ENCODE data around the gene TLN1.

Gene TLN1

DNA sequence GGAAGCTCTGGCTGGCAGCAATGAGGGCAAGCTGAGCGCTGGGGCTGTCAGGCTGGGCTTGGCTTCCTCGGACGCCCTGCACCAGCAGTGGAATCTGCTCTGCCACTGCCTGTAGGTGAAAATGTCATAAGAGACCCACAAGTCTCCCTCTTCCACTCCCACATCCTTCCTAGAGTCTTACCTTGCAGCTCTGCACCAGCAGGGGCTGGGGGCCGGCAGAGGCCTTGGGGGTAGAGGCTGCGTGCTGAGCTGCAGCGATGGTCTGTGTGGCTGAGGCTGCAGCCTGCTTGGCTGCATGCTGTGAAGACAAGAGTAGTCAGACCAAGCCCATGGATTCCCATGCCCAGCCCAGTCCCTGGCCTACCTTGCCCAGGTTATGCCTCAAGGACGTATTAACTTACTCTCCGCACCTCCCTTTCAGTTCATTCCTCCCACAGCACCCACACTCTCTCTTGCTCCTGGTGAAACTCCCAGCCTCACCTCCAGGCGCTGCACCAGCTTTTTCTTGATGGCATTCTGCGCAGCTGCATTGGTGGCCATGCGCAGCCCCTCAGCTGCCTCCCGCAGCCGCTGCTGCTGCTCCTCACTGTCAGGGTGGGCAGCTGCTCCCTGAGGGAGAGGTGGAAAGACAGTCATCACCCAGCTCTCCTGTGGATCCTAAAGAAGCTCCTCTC is 17.3 kb downstream of the TLN1 start:
- TF ChIP-seq, protein P1, sequence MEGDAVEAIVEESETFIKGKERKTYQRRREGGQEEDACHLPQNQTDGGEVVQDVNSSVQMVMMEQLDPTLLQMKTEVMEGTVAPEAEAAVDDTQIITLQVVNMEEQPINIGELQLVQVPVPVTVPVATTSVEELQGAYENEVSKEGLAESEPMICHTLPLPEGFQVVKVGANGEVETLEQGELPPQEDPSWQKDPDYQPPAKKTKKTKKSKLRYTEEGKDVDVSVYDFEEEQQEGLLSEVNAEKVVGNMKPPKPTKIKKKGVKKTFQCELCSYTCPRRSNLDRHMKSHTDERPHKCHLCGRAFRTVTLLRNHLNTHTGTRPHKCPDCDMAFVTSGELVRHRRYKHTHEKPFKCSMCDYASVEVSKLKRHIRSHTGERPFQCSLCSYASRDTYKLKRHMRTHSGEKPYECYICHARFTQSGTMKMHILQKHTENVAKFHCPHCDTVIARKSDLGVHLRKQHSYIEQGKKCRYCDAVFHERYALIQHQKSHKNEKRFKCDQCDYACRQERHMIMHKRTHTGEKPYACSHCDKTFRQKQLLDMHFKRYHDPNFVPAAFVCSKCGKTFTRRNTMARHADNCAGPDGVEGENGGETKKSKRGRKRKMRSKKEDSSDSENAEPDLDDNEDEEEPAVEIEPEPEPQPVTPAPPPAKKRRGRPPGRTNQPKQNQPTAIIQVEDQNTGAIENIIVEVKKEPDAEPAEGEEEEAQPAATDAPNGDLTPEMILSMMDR (conservative IDR thresholded peaks at IDR 0.05; ENCODE audit: low read length) = no peak
- DNase-seq (ENCODE audit: low read depth) = no peak
- H3K4me3 ChIP-seq (ENCODE audit: low read length) = no peak overlapping the region

DNA sequence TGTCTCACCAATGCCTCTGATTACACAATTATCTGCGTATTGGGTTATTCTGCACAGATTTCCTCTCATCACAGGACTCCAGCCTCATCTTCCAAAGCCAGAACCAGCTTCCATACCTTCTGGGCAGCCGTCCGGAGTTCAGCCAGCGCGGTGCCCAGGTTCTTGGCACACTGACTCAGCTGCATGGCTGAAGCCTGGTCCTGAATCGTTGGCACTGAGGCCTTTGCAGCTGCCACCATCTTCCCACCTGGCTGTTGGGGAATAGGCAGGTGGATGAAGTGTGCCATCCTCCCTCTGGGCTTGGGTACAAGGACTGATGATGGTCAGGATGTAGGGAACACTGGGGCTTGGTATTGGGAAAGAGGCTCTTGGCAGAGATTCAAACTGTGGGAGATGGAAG is 17.9 kb downstream of the TLN1 start:
- DNase-seq (ENCODE audit: low read depth) = no peak
- TF ChIP-seq, protein P1 (conservative IDR thresholded peaks at IDR 0.05; ENCODE audit: low read length) = no peak
- no peak overlapping the region for H3K4me3 ChIP-seq (ENCODE audit: low read length)

DNA sequence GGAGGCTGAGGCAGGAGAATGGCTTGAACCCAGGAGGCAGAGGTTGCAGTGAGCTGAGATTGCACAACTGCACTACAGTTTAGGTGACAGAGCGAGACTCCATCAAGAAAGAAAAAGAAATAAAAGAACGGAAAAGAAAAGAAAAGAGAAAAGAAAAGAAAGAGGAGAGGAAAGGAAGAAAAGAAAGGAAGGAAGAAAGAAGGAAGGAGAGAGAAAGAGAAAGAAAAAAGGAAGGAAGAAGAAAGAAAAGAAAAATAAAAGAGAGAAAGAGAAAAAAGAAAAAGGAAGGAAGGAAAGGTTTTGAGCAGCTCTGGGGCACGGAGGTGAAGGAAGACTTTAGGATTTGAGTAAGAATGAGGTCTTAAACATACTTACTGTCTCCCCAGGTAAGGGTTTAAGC is 18.4 kb downstream of the TLN1 start:
- no peak for DNase-seq (ENCODE audit: low read depth)
- TF ChIP-seq, protein P1 (conservative IDR thresholded peaks at IDR 0.05; ENCODE audit: low read length) = no peak
- no peak overlapping the region for H3K4me3 ChIP-seq (ENCODE audit: low read length)

DNA sequence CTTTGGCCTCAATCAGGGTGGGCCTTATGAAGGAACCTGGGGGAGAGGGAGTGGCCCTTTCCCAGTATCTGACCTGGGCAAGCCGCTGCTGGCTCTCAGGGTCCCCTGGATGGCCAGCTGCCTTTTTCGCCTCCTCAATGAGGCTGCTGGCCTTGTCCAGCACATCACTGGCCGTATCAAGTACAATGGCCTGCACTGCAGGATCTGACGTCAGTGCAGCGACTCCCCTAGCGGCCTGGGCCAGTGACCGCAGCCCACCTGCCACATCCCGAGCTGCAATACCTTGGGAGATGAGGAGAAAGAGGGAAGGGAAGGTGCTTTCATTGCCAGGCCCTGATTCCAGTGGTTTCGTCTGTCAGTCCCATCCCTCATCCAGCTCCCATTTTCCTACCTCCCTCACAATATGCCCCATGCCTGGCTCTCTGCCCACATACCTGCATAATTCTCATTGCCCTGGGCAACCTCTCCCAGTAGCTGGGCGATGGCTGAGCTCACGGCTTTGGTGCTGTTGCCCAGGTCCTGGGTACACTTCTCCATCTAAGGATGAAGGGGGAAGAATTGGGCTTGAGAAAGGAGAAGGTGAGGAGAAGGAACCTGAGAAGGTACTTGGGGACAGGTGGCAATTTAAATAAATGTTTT is 19.1 kb downstream of the TLN1 start:
- TF ChIP-seq, protein P1 (conservative IDR thresholded peaks at IDR 0.05; ENCODE audit: low read length) = no peak
- no peak for DNase-seq (ENCODE audit: low read depth)
- no peak overlapping the region for H3K4me3 ChIP-seq (ENCODE audit: low read length)

- TF ChIP-seq, protein P1 (conservative IDR thresholded peaks at IDR 0.05; ENCODE audit: low read length) = no peak
- no peak for DNase-seq (ENCODE audit: low read depth)
- H3K4me3 ChIP-seq (ENCODE audit: low read length) = no peak overlapping the region
Observed at GRCh38 chr9:35711501-35712428, 20.2 kb downstream of the TLN1 start.

DNA sequence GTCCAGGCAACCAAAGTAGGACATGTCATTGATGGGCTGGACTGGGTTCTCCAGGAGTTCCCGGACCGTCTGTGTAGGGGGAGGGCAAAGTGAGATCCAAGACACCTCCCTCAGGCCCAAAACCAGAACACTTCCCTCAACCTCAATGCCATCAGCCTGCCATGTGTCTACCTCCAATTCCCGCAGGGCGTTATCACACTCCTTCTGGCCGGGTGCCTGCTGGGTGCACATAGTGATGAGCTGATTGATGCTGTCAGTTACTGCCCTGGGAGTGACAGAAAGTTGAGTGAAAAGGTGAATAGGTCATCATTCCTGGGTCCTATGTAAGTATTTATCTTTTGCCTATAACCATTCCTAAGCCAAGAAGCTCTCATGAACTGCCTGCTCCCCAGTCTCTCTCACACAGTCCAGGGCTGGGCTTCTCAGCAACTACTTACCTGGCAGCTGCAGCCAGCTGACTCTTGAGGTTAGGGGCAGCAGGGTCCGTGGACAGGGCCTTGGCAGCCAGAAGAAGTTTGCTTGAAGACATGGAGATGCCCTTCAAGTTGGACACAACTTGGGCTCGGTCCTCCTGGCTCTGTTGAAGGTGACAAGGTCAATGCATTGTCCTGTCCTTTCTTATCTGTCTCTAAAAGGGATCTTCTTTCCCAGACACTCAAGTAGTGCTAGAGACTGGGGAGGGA is 21.0 kb downstream of the TLN1 start:
- H3K4me3 ChIP-seq (ENCODE audit: low read length) = no peak overlapping the region
- TF ChIP-seq, protein P1 (conservative IDR thresholded peaks at IDR 0.05; ENCODE audit: low read length) = no peak
- DNase-seq (ENCODE audit: low read depth) = no peak
